DND-41 (cell line): ENCODE data around the gene USP7.
A peak's percentile ranks its signal among the peaks of the same experiment; 100 is the strongest.

Experiments
- ATAC-seq: fragments of 200-7000 bp; cut with Tn5 transposase; 3 replicates; pipeline ENCODE4 v1.9.1; 2021; ENCODE audit warnings: low read depth; ENCODE audit not compliant: insufficient read depth
- DNase-seq: peaks from one replicate; pipeline ENCODE4 v3.0.0-alpha.2; 2020
- H2AFZ ChIP-seq: 2 replicates; pipeline ENCODE4 v1.6.0; 2012; ENCODE audit warnings: low read depth, low read length
- H3K27ac ChIP-seq: 2 replicates; pipeline ENCODE4 v1.5.1; 2012; ENCODE audit warnings: low read length, inconsistent platforms
- H3K27me3 ChIP-seq: fragments of 200-600 bp; sonication (generic); 2 replicates; pipeline ENCODE4 v1.6.0; 2012; ENCODE audit warnings: low read length, mild to moderate bottlenecking, inconsistent platforms; ENCODE audit not compliant: insufficient read depth, poor library complexity
- H3K36me3 ChIP-seq: 2 replicates; pipeline ENCODE4 v1.5.1; 2012; ENCODE audit warnings: low read length, inconsistent platforms; ENCODE audit not compliant: insufficient read depth
- H3K4me1 ChIP-seq: 2 replicates; pipeline ENCODE4 v1.5.1; 2012; ENCODE audit warnings: mild to moderate bottlenecking, low read length; ENCODE audit not compliant: insufficient read depth
- H3K4me2 ChIP-seq: 2 replicates; pipeline ENCODE4 v1.6.0; 2012; ENCODE audit warnings: mild to moderate bottlenecking, moderate library complexity, low read length, inconsistent platforms; ENCODE audit not compliant: insufficient read depth
- H3K4me3 ChIP-seq, 2 experiments: fragments of 200-600 bp in 1 of 2; shearing (Covaris generic) in 1 of 2; 2 replicates each; pipeline ENCODE4 v1.5.1; 2012 to 2016; ENCODE audit warnings: inconsistent platforms in 2 of 2, low read length in 2 of 2, mild to moderate bottlenecking in 2 of 2, low read depth in 1 of 2, moderate library complexity in 1 of 2
- H3K79me2 ChIP-seq: 2 replicates; pipeline ENCODE4 v1.6.0; 2012; ENCODE audit warnings: low read length, inconsistent platforms; ENCODE audit not compliant: insufficient read depth
- H3K9ac ChIP-seq: 2 replicates; pipeline ENCODE4 v1.6.0; 2012; ENCODE audit warnings: low read depth, mild to moderate bottlenecking, inconsistent platforms, low read length, moderate library complexity
- H3K9me3 ChIP-seq: 2 replicates; pipeline ENCODE4 v1.5.1; 2012; ENCODE audit warnings: low read length, moderate library complexity, mild to moderate bottlenecking, inconsistent platforms; ENCODE audit not compliant: insufficient read depth, severe bottlenecking
- H4K20me1 ChIP-seq: 2 replicates; pipeline ENCODE4 v1.6.0; 2012; ENCODE audit warnings: low read length; ENCODE audit not compliant: insufficient read depth
- CTCF ChIP-seq: IDR thresholded peaks from 2 replicates; pipeline ENCODE4 v1.5.1; 2012; ENCODE audit warnings: borderline replicate concordance, low read length, moderate library complexity, mild to moderate bottlenecking; ENCODE audit not compliant: poor library complexity, severe bottlenecking; ENCODE audit errors: extremely low read depth
- EZH2 ChIP-seq: IDR thresholded peaks from 3 replicates; pipeline ENCODE4 v1.6.1; 2012; ENCODE audit warnings: borderline replicate concordance, low read depth, mild to moderate bottlenecking, moderate library complexity, low read length, inconsistent platforms; ENCODE audit not compliant: severe bottlenecking

USP7 gene

GRCh38 chr16:9008601-9009260 lies 45.0 kb upstream of the USP7 start:
- Histone ChIP-seq H3K4me2 (no peak overlapping the region), H3K27ac (no peak overlapping the region), H3K27me3 (no peaks in the 10 kb centered on the region), H3K79me2 (no peaks in the 10 kb centered on the region), H2AFZ (no peak overlapping the region), H3K36me3 (no peaks in the 10 kb centered on the region), H3K9me3 (no peaks in the 10 kb centered on the region), H3K4me1 (no peaks in the 10 kb centered on the region), H3K9ac (no peak overlapping the region), H4K20me1 (no peaks in the 10 kb centered on the region), H3K4me3 (no peak overlapping the region)
- TF ChIP-seq CTCF = peak; percentile 60
- TF ChIP-seq EZH2 = no peak
- ATAC-seq (peak; percentile 67), DNase-seq (peak; percentile 33)

DNA sequence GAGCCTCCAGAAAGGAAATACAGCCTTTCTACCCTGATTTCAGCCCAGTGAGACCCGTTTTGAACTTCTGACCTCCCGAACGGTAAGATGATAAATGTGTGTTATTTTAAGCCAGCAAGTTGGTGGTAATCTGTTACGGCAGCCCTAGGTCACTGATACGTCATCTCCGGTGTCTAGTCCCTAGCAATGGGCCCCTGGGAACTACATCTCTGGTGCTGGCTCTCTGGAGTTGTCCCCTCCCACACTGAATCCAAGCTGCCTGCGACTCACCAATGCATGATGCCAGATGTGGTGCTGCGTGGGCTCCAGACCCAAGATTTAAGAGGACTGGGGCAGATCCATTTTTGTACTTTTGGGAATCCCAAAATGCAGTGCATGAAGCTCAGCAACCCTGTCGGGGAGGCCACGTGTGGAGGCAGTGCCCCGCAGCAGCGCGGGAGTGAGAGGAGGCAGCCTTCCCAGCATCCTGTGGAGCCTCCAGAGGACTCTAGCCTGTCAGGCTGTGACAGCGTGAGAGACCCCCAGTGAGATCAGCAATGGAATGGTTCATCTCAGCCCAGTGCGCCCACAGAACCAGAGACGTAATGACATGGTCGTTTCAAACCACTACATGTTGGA lies 43.6 kb upstream of the USP7 start:
- H3K27me3 ChIP-seq = no peaks in the 10 kb centered on the region
- DNase-seq = no peak
- H3K4me1 ChIP-seq = no peaks in the 10 kb centered on the region
- no peak for ATAC-seq
- H3K4me3 ChIP-seq = no peak overlapping the region
- no peaks in the 10 kb centered on the region for H4K20me1 ChIP-seq
- H3K9ac ChIP-seq = no peak overlapping the region
- H3K36me3 ChIP-seq = no peaks in the 10 kb centered on the region
- no peaks in the 10 kb centered on the region for H3K79me2 ChIP-seq
- TF ChIP-seq EZH2 = no peak
- TF ChIP-seq CTCF = no peak
- H3K27ac ChIP-seq = no peak overlapping the region
- no peak overlapping the region for H2AFZ ChIP-seq
- no peak overlapping the region for H3K4me2 ChIP-seq
- no peaks in the 10 kb centered on the region for H3K9me3 ChIP-seq

DNA sequence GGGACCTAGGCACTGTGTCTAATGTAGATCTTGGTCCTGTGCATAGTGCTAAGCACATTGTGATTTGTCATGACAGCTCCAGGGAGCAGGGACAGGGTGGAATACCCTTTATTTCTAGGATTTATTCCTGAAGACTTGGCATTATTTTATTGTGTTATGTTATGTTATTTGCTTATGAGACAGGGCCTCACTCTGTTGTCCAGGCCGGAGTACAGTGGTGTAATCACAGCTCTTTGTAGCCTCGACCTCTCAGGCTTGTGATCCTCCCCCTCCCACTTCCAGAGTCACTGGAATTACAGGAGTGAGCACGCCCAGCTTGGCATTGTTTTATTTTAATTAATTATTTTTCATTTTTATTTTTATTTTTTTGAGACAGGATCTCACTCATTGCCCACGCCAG lies 40.5 kb upstream of the USP7 start:
- no peak overlapping the region for H3K4me3 ChIP-seq
- no peak overlapping the region for H3K4me2 ChIP-seq
- no peaks in the 10 kb centered on the region for H3K9me3 ChIP-seq
- DNase-seq (no peak), ATAC-seq (no peak)
- no peaks in the 10 kb centered on the region for H3K4me1 ChIP-seq
- H2AFZ ChIP-seq = no peak overlapping the region
- H3K79me2 ChIP-seq = no peaks in the 10 kb centered on the region
- no peaks in the 10 kb centered on the region for H3K36me3 ChIP-seq
- H4K20me1 ChIP-seq = no peaks in the 10 kb centered on the region
- no peak overlapping the region for H3K27ac ChIP-seq
- no peaks in the 10 kb centered on the region for H3K27me3 ChIP-seq
- no peak overlapping the region for H3K9ac ChIP-seq
- TF ChIP-seq EZH2 = no peak
- TF ChIP-seq CTCF = no peak

DNA sequence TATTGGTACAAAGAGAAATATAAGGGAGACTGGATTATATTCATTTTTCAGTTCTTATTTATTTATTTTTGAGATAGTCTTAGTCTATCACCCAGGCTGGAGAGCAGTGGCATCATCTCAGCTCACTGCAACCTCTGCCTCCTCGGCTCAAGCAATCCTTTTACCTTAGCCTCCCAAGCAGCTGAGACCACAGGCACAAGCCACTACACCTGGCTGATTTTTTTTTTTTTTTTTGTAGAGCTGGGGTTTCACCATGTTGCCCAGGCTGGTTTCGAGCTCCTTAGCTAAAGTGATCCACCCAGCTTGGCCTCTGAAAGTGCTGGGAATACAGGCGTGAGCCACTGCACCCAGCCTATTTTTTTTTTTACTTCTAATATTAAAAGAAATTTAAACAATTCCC lies 40.1 kb upstream of the USP7 start:
- TF ChIP-seq CTCF = no peak
- TF ChIP-seq EZH2 = no peak
- Histone ChIP-seq H3K4me3 (no peak overlapping the region), H3K79me2 (no peaks in the 10 kb centered on the region), H3K27ac (no peak overlapping the region), H3K4me2 (no peak overlapping the region), H2AFZ (no peak overlapping the region), H3K36me3 (no peaks in the 10 kb centered on the region), H3K9ac (no peak overlapping the region), H3K4me1 (no peaks in the 10 kb centered on the region), H4K20me1 (no peaks in the 10 kb centered on the region), H3K27me3 (no peaks in the 10 kb centered on the region), H3K9me3 (no peaks in the 10 kb centered on the region)
- no peak for ATAC-seq
- DNase-seq = no peak
